ENCODE data around the gene BCDIN3D.

DNA sequence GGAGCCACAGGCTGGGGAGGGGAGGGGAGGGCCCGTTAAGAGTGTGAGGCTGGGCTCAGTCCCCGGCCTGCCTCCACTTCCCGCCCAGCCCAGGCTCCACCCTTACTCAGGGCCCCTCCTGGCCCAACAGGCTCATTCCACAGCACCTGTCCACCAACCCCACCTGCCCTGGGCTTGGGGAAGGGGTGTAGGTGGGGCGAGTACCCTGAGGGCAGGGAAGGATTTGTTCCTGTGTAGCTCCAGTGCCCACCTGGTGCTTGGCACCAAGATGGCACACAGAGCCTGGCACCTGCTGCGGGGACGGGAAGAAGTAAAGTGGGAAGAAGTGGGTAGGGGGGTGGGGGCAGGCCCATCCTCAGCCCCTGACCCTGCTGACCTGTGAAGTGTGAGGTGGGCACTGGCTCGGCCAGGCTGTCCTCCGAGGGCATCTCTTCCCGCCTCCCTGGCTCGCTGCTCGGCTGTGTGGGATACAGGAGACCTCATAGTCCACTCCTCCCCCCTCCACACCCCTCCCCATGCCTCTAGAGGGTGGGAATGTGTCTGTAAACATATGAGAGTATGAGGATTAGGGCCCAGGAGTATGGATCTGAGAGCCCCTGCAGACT, 49.8 kb downstream of the BCDIN3D start:
- TF ChIP-seq, protein P1, sequence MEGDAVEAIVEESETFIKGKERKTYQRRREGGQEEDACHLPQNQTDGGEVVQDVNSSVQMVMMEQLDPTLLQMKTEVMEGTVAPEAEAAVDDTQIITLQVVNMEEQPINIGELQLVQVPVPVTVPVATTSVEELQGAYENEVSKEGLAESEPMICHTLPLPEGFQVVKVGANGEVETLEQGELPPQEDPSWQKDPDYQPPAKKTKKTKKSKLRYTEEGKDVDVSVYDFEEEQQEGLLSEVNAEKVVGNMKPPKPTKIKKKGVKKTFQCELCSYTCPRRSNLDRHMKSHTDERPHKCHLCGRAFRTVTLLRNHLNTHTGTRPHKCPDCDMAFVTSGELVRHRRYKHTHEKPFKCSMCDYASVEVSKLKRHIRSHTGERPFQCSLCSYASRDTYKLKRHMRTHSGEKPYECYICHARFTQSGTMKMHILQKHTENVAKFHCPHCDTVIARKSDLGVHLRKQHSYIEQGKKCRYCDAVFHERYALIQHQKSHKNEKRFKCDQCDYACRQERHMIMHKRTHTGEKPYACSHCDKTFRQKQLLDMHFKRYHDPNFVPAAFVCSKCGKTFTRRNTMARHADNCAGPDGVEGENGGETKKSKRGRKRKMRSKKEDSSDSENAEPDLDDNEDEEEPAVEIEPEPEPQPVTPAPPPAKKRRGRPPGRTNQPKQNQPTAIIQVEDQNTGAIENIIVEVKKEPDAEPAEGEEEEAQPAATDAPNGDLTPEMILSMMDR (IDR thresholded peaks at IDR 0.05; ENCODE audit: insufficient read depth, low read depth, low read length), result no peak
- no peak for TF ChIP-seq EZH2 (IDR thresholded peaks at IDR 0.05; ENCODE audit: insufficient read depth, low read length)

Measured in astrocyte (in vitro differentiated cells and primary cell).